GM18517 (cell line): ENCODE results near the gene GPRIN1.
"Not testable (repeated sequence)": the region's sequence is repeated elsewhere in the genome, so short reads cannot be mapped to it uniquely, and the experiment has no call there.

Experiments used
- ATAC-seq: cut with Tn5 transposase; IDR thresholded peaks from one replicate; pipeline ENCODE4 v1.9.1; 2021; ENCODE audit warnings: mild to moderate bottlenecking, moderate library complexity; ENCODE audit not compliant: unreplicated experiment

The GPRIN1 gene

GRCh38 chr5:176575488-176576422 is 34.2 kb downstream of the GPRIN1 start:
- ATAC-seq = no peak

GRCh38 chr5:176575066-176575465 is 34.9 kb downstream of the GPRIN1 start:
- no peak for ATAC-seq

- ATAC-seq = no peak
Measured at GRCh38 chr5:176574297-176574591, 35.7 kb downstream of the GPRIN1 start.

GRCh38 chr5:176573564-176574296 is 36.2 kb downstream of the GPRIN1 start:
- ATAC-seq = no peak

DNA sequence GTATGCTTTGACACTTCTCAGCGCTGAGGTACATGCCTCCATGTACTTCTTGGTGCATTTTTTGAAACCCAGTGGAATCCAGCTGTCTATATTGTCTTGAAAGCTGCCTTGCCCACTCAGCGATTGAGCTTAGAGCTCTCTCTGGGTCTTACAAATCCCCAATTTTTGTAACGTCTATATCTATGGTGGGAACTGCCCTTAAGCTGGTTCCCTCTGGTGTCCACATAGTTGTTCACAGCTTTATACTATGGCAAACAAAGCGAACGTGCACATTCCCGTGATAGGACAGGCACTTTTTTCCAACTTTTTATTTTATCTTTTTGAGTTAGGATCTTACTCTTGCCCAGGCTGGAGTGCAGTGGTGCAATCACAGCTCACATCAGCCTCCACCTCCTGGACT is 39.9 kb downstream of the GPRIN1 start:
- ATAC-seq = no peak

DNA sequence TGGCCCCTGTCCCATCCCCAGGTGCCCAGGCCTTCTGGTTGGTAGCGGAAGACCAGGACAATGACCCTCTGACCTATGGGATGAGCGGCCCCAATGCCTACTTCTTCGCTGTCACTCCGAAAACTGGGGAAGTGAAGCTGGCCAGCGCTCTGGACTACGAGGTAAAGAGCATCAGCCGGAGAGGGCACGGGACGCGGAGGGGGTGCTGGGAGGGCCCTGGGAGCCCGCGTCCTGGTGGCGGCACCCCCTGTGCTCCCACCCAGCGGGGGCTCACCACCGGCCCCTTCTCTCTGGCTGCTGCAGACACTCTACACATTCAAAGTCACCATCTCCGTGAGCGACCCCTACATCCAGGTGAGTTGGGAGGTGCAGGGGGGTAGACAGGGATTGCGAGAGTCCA is 41.3 kb downstream of the GPRIN1 start:
- ATAC-seq = no peak

DNA sequence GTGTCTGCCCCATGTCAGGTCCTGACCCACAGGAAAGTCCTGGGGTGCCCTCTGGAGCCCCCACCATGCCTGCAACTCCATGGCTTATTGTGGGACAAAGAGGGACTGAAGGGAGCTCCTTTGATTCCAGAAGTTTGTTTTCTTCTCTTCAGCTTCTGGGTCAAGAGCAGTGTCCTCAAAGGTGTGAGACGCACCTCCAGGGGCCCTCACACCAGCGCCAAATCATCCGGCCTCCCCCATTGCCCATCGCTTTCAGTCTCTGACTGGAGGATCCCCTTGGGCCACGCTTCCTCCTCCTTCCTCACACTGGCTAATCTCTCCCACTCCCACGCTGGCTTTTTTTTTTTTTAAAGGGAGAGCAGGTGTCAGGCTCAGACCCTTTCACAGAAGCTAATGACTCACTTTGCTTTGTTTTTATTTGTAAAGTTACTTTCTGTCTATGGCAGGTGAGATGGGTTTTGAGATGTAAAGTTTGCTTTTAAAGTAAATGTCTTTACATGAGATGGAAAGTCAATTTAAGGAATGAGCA is 44.1 kb downstream of the GPRIN1 start:
- ATAC-seq = no peak

DNA sequence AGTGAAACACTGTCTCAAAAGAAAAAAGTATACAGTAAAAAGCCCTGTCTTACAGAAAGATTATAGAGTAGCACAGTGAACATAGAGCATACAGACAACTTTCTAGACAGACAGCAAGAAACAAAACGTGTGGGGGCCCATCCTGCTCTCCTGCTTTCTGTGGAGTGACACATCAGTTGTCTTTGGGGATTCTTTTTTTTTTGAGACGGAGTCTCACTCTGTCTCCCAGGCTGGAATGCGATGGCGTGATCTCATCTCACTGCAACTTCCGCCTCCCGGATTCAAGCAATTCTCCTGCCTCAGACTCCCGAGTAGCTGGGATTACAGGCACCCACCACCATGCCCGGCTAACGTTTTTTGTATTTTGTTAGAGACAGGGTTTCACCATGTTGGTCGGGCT is 46.0 kb downstream of the GPRIN1 start:
- ATAC-seq = no peak

DNA sequence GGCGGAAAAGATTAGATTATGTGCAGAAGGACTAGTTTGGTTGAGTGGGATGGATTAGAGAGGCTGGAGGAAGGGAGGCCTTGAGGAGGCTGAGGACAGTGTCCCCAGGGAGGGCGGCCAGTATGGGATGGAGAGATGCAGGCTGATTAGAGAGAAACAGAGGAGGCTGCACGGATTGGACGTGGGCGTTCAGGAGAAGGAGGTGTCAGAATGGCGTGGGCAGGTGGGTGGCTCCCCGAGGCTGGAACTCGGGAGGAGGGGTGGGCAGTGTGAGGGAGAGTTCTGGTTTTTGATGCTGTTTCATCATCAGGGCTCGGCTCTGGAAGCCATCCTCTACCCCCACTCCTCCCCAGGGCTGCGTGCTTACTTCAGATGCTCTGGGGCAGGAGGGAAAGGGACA is 47.8 kb downstream of the GPRIN1 start:
- ATAC-seq = no peak

DNA sequence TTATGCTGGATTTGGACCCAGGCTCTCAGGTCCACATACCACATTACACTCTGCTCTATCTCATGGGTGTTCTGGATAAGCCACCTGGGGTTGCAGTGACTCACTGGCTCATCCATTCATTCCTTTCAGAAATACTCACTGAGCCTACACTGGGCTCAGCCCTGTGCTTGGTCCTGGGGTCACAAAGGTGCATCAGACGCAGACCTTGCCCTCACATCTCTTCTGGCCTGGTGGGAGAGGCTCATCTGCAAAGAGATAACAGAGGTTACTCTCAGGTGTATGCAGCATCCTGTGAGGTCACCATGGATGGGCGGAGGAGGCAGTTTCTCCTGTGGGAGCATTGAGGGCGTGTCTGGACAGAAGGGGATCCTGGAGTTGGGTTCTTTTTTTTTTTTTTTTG is 48.7 kb downstream of the GPRIN1 start:
- ATAC-seq = no peak

- no peak for ATAC-seq
Measured at GRCh38 chr5:176560364-176560763, 49.6 kb downstream of the GPRIN1 start.

DNA sequence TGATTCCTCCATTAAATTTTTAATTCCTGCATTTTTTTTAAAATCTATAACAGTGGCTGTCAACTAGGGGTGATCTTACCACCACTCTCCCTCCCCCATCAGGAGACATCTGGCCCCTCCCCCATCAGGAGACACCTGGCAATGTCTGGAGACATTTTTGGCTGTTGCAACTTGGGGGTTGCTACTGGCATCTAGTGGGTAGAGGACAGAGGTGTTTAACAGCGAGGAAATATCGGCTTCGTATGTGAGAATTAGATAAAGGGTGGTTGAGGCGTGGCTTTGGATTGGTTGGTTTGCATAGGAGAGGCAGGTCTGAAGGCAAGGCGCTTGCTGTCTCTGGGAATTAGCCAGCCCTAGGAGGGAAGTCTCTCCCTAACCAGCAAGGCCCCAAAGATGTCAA is 50.3 kb downstream of the GPRIN1 start:
- ATAC-seq = no peak

- ATAC-seq = no peak
Measured at GRCh38 chr5:176557846-176558245, 52.1 kb downstream of the GPRIN1 start.

DNA sequence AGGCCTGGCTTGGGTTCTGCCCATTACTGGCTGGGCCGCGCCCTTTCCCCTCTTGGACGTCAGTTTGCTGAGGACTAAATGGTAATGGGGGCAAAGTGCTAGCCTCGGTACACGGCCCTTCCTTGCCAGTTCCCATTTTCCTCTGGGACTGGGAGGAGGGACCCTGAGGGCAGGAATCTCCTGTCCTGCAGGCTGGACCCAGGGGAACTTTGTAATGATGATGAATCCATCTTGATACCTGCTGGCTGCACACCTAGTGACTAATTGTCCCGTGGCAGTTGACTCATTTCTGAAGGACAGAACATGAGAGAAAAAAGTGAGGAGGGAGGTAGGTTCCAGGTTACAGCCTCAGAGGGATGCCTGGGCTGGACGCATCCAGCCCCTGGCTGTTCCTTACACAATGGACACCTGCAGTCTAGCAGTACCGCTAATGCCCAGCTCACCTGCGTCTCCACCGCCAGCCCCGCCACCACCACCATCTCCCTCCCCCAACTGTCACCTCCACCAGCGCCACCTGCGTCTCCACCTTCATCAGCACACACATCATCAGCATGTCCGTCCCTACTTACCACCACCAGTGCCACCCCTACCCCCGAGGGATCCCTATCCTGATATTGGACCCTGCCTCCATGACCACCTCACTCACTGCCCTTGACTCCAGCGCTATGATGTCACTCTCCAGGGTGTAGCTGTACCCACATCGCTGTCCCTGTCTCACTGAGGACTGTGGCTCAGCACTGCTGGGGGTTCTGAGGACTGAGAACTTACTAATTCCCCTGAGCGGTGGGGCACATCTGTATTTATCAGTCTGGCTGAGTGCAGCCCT is 56.5 kb downstream of the GPRIN1 start:
- no peak for ATAC-seq

- ATAC-seq = no peak
Measured at GRCh38 chr5:176552332-176552869, 57.6 kb downstream of the GPRIN1 start.

GRCh38 chr5:176550937-176551336 is 59.0 kb downstream of the GPRIN1 start:
- ATAC-seq = not testable (repeated sequence)

DNA sequence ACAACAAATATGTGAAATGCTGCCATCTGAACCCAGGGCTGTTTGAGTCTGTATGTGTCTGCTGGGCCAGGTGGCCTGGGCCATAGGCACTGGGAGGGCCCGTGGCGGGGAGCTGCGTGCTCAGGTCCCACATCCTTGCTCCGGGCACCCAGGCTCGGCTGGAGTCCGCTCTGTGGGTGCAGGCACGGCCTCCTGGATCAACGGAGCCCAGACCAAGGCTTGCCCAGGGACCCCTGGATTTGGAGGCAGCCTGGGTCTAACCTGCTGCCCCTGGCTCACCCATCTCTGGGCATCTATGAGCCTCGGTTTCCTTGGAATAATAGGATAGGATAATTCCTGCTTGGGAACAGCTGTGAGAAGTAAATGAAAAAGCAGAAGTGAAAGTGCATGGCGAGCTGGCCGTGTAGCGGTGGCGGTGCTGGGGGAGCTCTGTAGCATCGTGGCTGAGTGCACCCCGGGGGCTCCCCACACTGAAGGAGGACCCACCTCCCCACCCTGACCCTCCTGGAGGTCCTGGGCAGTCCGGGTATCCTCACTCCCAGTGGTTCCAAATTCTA is 59.6 kb downstream of the GPRIN1 start:
- no peak for ATAC-seq

- ATAC-seq = no peak
Measured at GRCh38 chr5:176549871-176550270, 60.1 kb downstream of the GPRIN1 start.

- ATAC-seq = no peak
Measured at GRCh38 chr5:176548967-176549444, 61.0 kb downstream of the GPRIN1 start, which contains the start of gene CDHR2. TSS of gene CDHR2 (plus strand) at chr5:176549342. CDS start at chr5:176565353, 16,011 bp downstream.

GRCh38 chr5:176547802-176548201 is 62.2 kb downstream of the GPRIN1 start:
- no peak for ATAC-seq
